Gastroesophageal sphincter (tissue), 3 donors: ENCODE results near the gene MAML3.

Experiments
- EP300 ChIP-seq: sonication (generic); formaldehyde crosslinking; IDR thresholded peaks from one replicate; pipeline ENCODE4 v1.6.1; 2017; ENCODE audit warnings: antibody characterized with exemption, mild to moderate bottlenecking
- POLR2A ChIP-seq, 2 donors: fragments of 450-650 bp; IDR thresholded peaks; one replicate each; pipeline ENCODE4 v1.6.1; 2017; ENCODE audit warnings: antibody characterized with exemption in 2 of 2, mild to moderate bottlenecking in 2 of 2, moderate library complexity in 1 of 2
- POLR2AphosphoS5 ChIP-seq: sonication (generic); formaldehyde crosslinking; IDR thresholded peaks from one replicate; pipeline ENCODE4 v1.6.1; 2017; ENCODE audit warnings: antibody characterized with exemption
- TF ChIP-seq, protein P1 (sequence below), 4 experiments: fragments of 200-600 bp in 2 of 4; fragments of 450-650 bp in 2 of 4; sonication (generic) in 1 of 4; IDR thresholded peaks; one replicate each; pipeline ENCODE4 v1.5.1; 2017 to 2019; ENCODE audit warnings: antibody characterized with exemption in 4 of 4, mild to moderate bottlenecking in 2 of 4, moderate library complexity in 2 of 4

DNA sequence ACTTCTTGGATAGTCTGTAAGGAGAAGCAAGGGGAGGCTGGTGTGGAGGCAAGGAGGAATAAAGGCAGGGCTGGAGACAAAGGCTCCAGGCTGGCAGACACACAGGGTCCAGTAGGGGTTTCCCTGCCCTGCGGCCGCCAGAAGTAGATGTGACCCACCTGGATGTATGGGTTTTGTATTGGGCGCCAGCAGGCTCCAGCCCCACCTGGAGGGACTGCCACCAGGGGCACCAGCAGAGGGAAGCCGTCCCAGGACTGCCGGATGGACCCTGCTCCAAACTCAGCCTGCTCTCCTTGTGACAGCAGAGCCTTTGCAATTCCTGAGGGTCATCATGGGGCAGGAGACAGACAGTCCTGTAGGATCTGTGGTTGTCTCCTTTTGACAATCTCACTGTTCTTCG lies 435.6 kb downstream of the MAML3 start:
- TF ChIP-seq POLR2A (IDR thresholded peaks at IDR 0.05) (no peak), EP300 (no peak), POLR2AphosphoS5 (no peak)
- TF ChIP-seq, protein P1, sequence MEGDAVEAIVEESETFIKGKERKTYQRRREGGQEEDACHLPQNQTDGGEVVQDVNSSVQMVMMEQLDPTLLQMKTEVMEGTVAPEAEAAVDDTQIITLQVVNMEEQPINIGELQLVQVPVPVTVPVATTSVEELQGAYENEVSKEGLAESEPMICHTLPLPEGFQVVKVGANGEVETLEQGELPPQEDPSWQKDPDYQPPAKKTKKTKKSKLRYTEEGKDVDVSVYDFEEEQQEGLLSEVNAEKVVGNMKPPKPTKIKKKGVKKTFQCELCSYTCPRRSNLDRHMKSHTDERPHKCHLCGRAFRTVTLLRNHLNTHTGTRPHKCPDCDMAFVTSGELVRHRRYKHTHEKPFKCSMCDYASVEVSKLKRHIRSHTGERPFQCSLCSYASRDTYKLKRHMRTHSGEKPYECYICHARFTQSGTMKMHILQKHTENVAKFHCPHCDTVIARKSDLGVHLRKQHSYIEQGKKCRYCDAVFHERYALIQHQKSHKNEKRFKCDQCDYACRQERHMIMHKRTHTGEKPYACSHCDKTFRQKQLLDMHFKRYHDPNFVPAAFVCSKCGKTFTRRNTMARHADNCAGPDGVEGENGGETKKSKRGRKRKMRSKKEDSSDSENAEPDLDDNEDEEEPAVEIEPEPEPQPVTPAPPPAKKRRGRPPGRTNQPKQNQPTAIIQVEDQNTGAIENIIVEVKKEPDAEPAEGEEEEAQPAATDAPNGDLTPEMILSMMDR (IDR thresholded peaks at IDR 0.05): no peak
